IMR-90 (cell line): ENCODE results near the gene TAF1A. TPM values are rescaled to one million over a fixed set of nuclear protein-coding genes. Genes with fewer than 3 reads are reported as not detected.

Experiments
- ATAC-seq: fragments of 200-7000 bp; cut with Tn5 transposase; 2 replicates; pipeline ENCODE4 v1.9.1; 2020; ENCODE audit warnings: low read depth, mild to moderate bottlenecking, moderate library complexity
- BruUV-seq: library from RNA; stranded (reverse); fragments of 400-500 nt; replicated peaks from 2 replicates; lab custom pipeline; 2021; lab: Mats Ljungman, UMichigan
- CTCF ChIA-PET: fragments of 300-600 bp; formaldehyde crosslinking; extraction: SDS; loops from one replicate; lab custom pipeline; 2021; ENCODE audit warnings: antibody characterized with exemption; lab: Yijun Ruan, JAX
- POLR2A ChIA-PET: fragments of 300-600 bp; sonication (Branson Sonifier 250); formaldehyde crosslinking; loops from one replicate; lab custom pipeline; 2022; ENCODE audit warnings: antibody characterized with exemption; ENCODE audit not compliant: unreplicated experiment; lab: Charles Lee
- DNase-seq: peaks from one replicate; pipeline ENCODE4 v3.0.0; 2013
- H2AFZ ChIP-seq: replicated peaks from 2 replicates; pipeline ENCODE3; 2013; ENCODE audit warnings: low read length, mild to moderate bottlenecking; ENCODE audit not compliant: poor library complexity
- H2AK5ac ChIP-seq: 2 replicates; pipeline ENCODE4 v1.6.1; 2013; ENCODE audit warnings: low read depth, low read length, inconsistent platforms
- H2AK9ac ChIP-seq: replicated peaks from 2 replicates; pipeline ENCODE3; 2013; ENCODE audit warnings: mild to moderate bottlenecking, low read depth, low read length, moderate library complexity; ENCODE audit not compliant: poor library complexity
- H2BK120ac ChIP-seq: 2 replicates; pipeline ENCODE4 v1.6.1; 2013; ENCODE audit warnings: low read depth, low read length, inconsistent platforms
- H2BK15ac ChIP-seq: 3 replicates; pipeline ENCODE4 v1.6.1; 2013; ENCODE audit warnings: low read depth, low read length, inconsistent platforms
- H2BK20ac ChIP-seq: 2 replicates; pipeline ENCODE4 v1.6.1; 2013; ENCODE audit warnings: low read depth, mild to moderate bottlenecking, inconsistent platforms, low read length, moderate library complexity
- H2BK5ac ChIP-seq: 2 replicates; pipeline ENCODE4 v1.6.1; 2013; ENCODE audit warnings: mild to moderate bottlenecking, low read depth, low read length, inconsistent platforms; ENCODE audit not compliant: poor library complexity, severe bottlenecking
- H3K14ac ChIP-seq: replicated peaks from 2 replicates; pipeline ENCODE4 v1.6.1; 2013; ENCODE audit warnings: low read depth, low read length, inconsistent platforms
- H3K18ac ChIP-seq: 2 replicates; pipeline ENCODE4 v1.6.1; 2013; ENCODE audit warnings: low read depth, low read length, control low read depth
- H3K23ac ChIP-seq: 2 replicates; pipeline ENCODE4 v1.6.1; 2013; ENCODE audit warnings: low read depth, low read length, inconsistent platforms
- H3K27ac ChIP-seq: 2 replicates; pipeline ENCODE4 v1.5.1; 2013; ENCODE audit warnings: mild to moderate bottlenecking, control low read depth, low read length; ENCODE audit not compliant: insufficient read depth
- H3K27me3 ChIP-seq: 2 replicates; pipeline ENCODE4 v1.6.1; 2013; ENCODE audit warnings: low read length; ENCODE audit not compliant: control insufficient read depth, insufficient read depth
- H3K36me3 ChIP-seq: 2 replicates; pipeline ENCODE4 v1.6.1; 2013; ENCODE audit warnings: low read length, mixed read lengths; ENCODE audit not compliant: control insufficient read depth, insufficient read depth
- H3K4ac ChIP-seq: 2 replicates; pipeline ENCODE4 v1.6.1; 2013; ENCODE audit warnings: low read depth, low read length, inconsistent platforms
- H3K4me1 ChIP-seq: 2 replicates; pipeline ENCODE4 v1.6.1; 2013; ENCODE audit warnings: low read length, mixed read lengths; ENCODE audit not compliant: control insufficient read depth, insufficient read depth
- H3K4me2 ChIP-seq: 2 replicates; pipeline ENCODE4 v1.6.1; 2013; ENCODE audit warnings: low read depth, mild to moderate bottlenecking, control low read depth, low read length, moderate library complexity
- H3K4me3 ChIP-seq: 2 replicates; pipeline ENCODE4 v1.5.1; 2013; ENCODE audit warnings: low read depth, mild to moderate bottlenecking, control low read depth, low read length, moderate library complexity; ENCODE audit not compliant: insufficient read depth
- H3K56ac ChIP-seq: 2 replicates; pipeline ENCODE4 v1.6.1; 2013; ENCODE audit warnings: low read length, inconsistent platforms; ENCODE audit not compliant: insufficient read depth; ENCODE audit errors: extremely low read depth
- H3K79me1 ChIP-seq, 2 experiments: 2 replicates each; pipeline ENCODE4 v1.6.1; 2013; ENCODE audit warnings: low read length in 2 of 2, inconsistent platforms in 1 of 2, low read depth in 1 of 2
- H3K9ac ChIP-seq: 2 replicates; pipeline ENCODE4 v1.6.1; 2013; ENCODE audit warnings: low read depth, low read length, control low read depth
- H3K9me1 ChIP-seq: 2 replicates; pipeline ENCODE4 v1.6.1; 2013; ENCODE audit warnings: low read length, inconsistent platforms; ENCODE audit not compliant: insufficient read depth
- H3K9me3 ChIP-seq: 2 replicates; pipeline ENCODE4 v1.6.1; 2013; ENCODE audit warnings: low read length; ENCODE audit not compliant: control insufficient read depth, insufficient read depth
- H4K20me1 ChIP-seq: 2 replicates; pipeline ENCODE4 v1.6.1; 2013; ENCODE audit warnings: low read length, inconsistent platforms; ENCODE audit not compliant: insufficient read depth
- H4K5ac ChIP-seq: 2 replicates; pipeline ENCODE4 v1.6.1; 2013; ENCODE audit warnings: mild to moderate bottlenecking, low read depth, low read length, control low read depth
- H4K8ac ChIP-seq, 2 experiments: 2 replicates each; pipeline ENCODE4 v1.6.1; 2013; ENCODE audit warnings: low read depth in 2 of 2, low read length in 2 of 2, control low read depth in 1 of 2, inconsistent platforms in 1 of 2
- H4K91ac ChIP-seq: 2 replicates; pipeline ENCODE4 v1.6.1; 2013; ENCODE audit warnings: low read depth, low read length, inconsistent platforms; ENCODE audit not compliant: insufficient read depth
- BHLHE40 ChIP-seq: fragments of 150-350 bp; IDR thresholded peaks from 2 replicates; pipeline ENCODE4 v1.6.1; 2016; ENCODE audit warnings: mild to moderate bottlenecking, low read depth, low read length
- CEBPB ChIP-seq: IDR thresholded peaks from 2 replicates; pipeline ENCODE4 v1.6.1; 2012; ENCODE audit warnings: low read depth, low read length, improper control_type of control experiment
- CHD1 ChIP-seq: IDR thresholded peaks from 2 replicates; pipeline ENCODE4 v1.6.1; 2012; ENCODE audit warnings: low read depth, low read length, improper control_type of control experiment
- ELK1 ChIP-seq: fragments of 150-350 bp; IDR thresholded peaks from 2 replicates; pipeline ENCODE4 v1.6.1; 2016; ENCODE audit warnings: low read depth, mild to moderate bottlenecking, low read length, moderate library complexity, borderline replicate concordance
- FOS ChIP-seq: fragments of 150-350 bp; IDR thresholded peaks from 2 replicates; pipeline ENCODE4 v1.6.1; 2016; ENCODE audit warnings: low read depth, low read length
- MAZ ChIP-seq: IDR thresholded peaks from 2 replicates; pipeline ENCODE4 v1.6.1; 2012; ENCODE audit warnings: low read depth, mild to moderate bottlenecking, low read length, improper control_type of control experiment, moderate library complexity, borderline replicate concordance
- MXI1 ChIP-seq: IDR thresholded peaks from 2 replicates; pipeline ENCODE4 v1.6.1; 2012; ENCODE audit warnings: low read depth, mild to moderate bottlenecking, low read length, moderate library complexity, borderline replicate concordance
- NFE2L2 ChIP-seq: fragments of 150-350 bp; IDR thresholded peaks from 2 replicates; pipeline ENCODE4 v1.6.1; 2016; ENCODE audit warnings: low read depth, mild to moderate bottlenecking, low read length
- POLR2A ChIP-seq: IDR thresholded peaks from 2 replicates; pipeline ENCODE4 v1.6.1; 2012; ENCODE audit warnings: mild to moderate bottlenecking, low read depth, low read length
- RCOR1 ChIP-seq: IDR thresholded peaks from 2 replicates; pipeline ENCODE4 v1.6.1; 2012; ENCODE audit warnings: mild to moderate bottlenecking, low read length, improper control_type of control experiment; ENCODE audit not compliant: insufficient replicate concordance
- RFX5 ChIP-seq: IDR thresholded peaks from 2 replicates; pipeline ENCODE4 v1.8.0; 2012; ENCODE audit warnings: low read depth, mild to moderate bottlenecking, low read length, moderate library complexity
- USF2 ChIP-seq: fragments of 150-350 bp; IDR thresholded peaks from 2 replicates; pipeline ENCODE4 v1.6.1; 2017; ENCODE audit warnings: mild to moderate bottlenecking, antibody characterized with exemption, low read length, low read depth
- WGBS, 2 experiments: methylation state at CpG; one replicate each; pipeline versions ENCODE4 v1.1.5 to v1.1.7; 2013; ENCODE audit warnings: missing lambda C conversion rate in 2 of 2; ENCODE audit not compliant: insufficient read length in 1 of 2; ENCODE audit errors: extremely low coverage in 2 of 2; 5-methylcytosine and 5-hydroxymethylcytosine counted together
- dilution Hi-C: fragments of 300-500 bp; cut with HindIII; formaldehyde crosslinking; loops from one replicate; pipeline ENCODE4 v1.14.3; 2018; ENCODE audit warnings: low sequenced_read_pairs; ENCODE audit not compliant: unreplicated experiment
- in situ Hi-C: fragments of 300-500 bp; cut with MboI; formaldehyde crosslinking; loops from 3 replicates; pipeline ENCODE4 v1.14.3; 2019; ENCODE audit warnings: low sequenced_read_pairs, inconsistent platforms, mixed read lengths
- intact Hi-C: fragments of 100-400 bp; cut with micrococcal nuclease; formaldehyde crosslinking; loops from 2 replicates; pipeline ENCODE4 v1.10.0; 2022
- polyA plus RNA-seq, 3 experiments: library from polyadenylated mRNA; depleted of rRNA; stranded (reverse); fragments of >200 nt; gene quantifications; 2 replicates each; pipeline ENCODE4 v1.2.3, GENCODE V29; 2012; ENCODE audit warnings: low replicate concordance in 1 of 3
- total RNA-seq: library from RNA; depleted of rRNA; stranded (reverse); fragments of >200 nt; gene quantifications from 2 replicates; pipeline ENCODE4 v1.2.3, GENCODE V29; 2012
- TF ChIP-seq, protein P1 (sequence below): conservative IDR thresholded peaks from 2 replicates; pipeline ENCODE4 v1.5.1; 2012; ENCODE audit warnings: mild to moderate bottlenecking, low read depth, low read length, improper control_type of control experiment

TAF1A gene
- total and polyA plus RNA-seq, 2 of the 4 experiments (the other 2 are of a cell fraction) = 3.8 to 5.4 TPM

- dilution Hi-C loops (no loop called here), intact Hi-C loops (no loop called here), in situ Hi-C loops (no loop called here)
- ChIA-PET POLR2A (no interaction called here), CTCF (interaction anchor here (0.9 kb wide), 1 partner anchor 64 kb away, joined by 3 read pairs; no protein-coding TSS in a partner anchor)
- no peak overlapping the region for H3K18ac ChIP-seq
- no CpG with 5 or more reads among the region's 1 CpG for WGBS, 2 experiments
- H2BK15ac ChIP-seq = no peak overlapping the region
- TF ChIP-seq BHLHE40 (no peak), NFE2L2 (no peak), POLR2A (no peak), MXI1 (no peak), FOS (no peak), RCOR1 (no peak), USF2 (no peak), CEBPB (no peak), MAZ (no peak), ELK1 (no peak), CHD1 (no peak), RFX5 (no peak)
- TF ChIP-seq, protein P1, sequence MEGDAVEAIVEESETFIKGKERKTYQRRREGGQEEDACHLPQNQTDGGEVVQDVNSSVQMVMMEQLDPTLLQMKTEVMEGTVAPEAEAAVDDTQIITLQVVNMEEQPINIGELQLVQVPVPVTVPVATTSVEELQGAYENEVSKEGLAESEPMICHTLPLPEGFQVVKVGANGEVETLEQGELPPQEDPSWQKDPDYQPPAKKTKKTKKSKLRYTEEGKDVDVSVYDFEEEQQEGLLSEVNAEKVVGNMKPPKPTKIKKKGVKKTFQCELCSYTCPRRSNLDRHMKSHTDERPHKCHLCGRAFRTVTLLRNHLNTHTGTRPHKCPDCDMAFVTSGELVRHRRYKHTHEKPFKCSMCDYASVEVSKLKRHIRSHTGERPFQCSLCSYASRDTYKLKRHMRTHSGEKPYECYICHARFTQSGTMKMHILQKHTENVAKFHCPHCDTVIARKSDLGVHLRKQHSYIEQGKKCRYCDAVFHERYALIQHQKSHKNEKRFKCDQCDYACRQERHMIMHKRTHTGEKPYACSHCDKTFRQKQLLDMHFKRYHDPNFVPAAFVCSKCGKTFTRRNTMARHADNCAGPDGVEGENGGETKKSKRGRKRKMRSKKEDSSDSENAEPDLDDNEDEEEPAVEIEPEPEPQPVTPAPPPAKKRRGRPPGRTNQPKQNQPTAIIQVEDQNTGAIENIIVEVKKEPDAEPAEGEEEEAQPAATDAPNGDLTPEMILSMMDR = no peak
- H3K27ac ChIP-seq = no peak overlapping the region
- BruUV-seq = no TSS peak
- no peak overlapping the region for H3K14ac ChIP-seq
- H3K56ac ChIP-seq = no peak overlapping the region
- no peak overlapping the region for H3K4me3 ChIP-seq
- no peak overlapping the region for H3K23ac ChIP-seq
- H3K4me1 ChIP-seq = no peaks in the 10 kb centered on the region
- ATAC-seq (no peak), DNase-seq (no peak)
- no peak overlapping the region for H3K4me2 ChIP-seq
- no peak overlapping the region for H4K91ac ChIP-seq
- no peak overlapping the region for H2BK20ac ChIP-seq
- peaks cover 12% of the 10 kb centered on the region; the same call in 1 of the 2 replicates for H3K36me3 ChIP-seq
- no peak overlapping the region for H2BK120ac ChIP-seq
- no peak overlapping the region for H4K5ac ChIP-seq
- H2AK5ac ChIP-seq = no peak overlapping the region
- H3K27me3 ChIP-seq = no peaks in the 10 kb centered on the region
- peaks cover 5 to 6% of the 10 kb centered on the region in 2 experiments; a peak in 3 of 4 replicates for H3K79me1 ChIP-seq
- H3K9me1 ChIP-seq = no peaks in the 10 kb centered on the region
- H3K9ac ChIP-seq = no peak overlapping the region
- no peak overlapping the region for H2BK5ac ChIP-seq
- no peaks in the 10 kb centered on the region for H4K20me1 ChIP-seq
- no peak overlapping the region for H3K4ac ChIP-seq
- no peak overlapping the region for H2AK9ac ChIP-seq
- no peak overlapping the region for H2AFZ ChIP-seq
- H3K9me3 ChIP-seq = no peaks in the 10 kb centered on the region
- no peak overlapping the region for H4K8ac ChIP-seq
These were observed 18.9 kb downstream of the TAF1A start for GRCh38 chr1:222570837-222571236.
